ENCODE data around the gene CPED1. TPM values are rescaled to one million over a fixed set of nuclear protein-coding genes. Genes with fewer than 3 reads are reported as not detected.

CPED1 gene
- total RNA-seq, 3 donors from 2014 or later (not counting 1 experiment from before 2014, with no cell fraction given): 0.50 to 1.3 (median 0.96) TPM

DNA sequence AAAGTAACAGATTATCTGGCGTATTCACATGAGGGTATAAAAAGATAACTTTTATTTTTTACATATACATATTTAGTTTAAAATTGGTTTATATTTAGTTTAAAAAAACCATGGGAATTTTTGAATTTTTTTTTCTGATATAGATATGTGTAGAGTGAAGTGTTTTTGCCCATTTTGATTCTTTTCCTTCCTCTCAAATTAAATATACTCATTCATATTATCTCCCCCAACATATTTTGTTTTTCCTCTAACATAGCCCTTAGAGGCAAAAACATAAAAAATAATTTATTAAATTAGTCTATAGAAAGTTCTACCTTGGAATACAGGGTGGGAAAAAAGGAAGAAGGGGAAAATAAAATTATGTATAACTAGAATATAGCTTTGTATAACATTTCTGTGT is 137.7 kb downstream of the CPED1 start:
- Histone ChIP-seq H3K9me3 (ENCODE audit: control insufficient read depth, insufficient read depth, low read length) (no peaks in the 10 kb centered on the region), H3K36me3 (ENCODE audit: control insufficient read depth, insufficient read depth, low read length) (no peaks in the 10 kb centered on the region), H3K4me3 (ENCODE audit: low read length) (no peak overlapping the region), H3K4me1 (ENCODE audit: control insufficient read depth, insufficient read depth, low read length) (no peaks in the 10 kb centered on the region), H3K27me3 (ENCODE audit: control insufficient read depth, insufficient read depth, low read length) (no peaks in the 10 kb centered on the region), H3K27ac (ENCODE audit: low read length) (no peak overlapping the region)
- TF ChIP-seq CTCF (IDR thresholded peaks at IDR 0.05): no peak
- WGBS (ENCODE audit: insufficient coverage): no CpG with 5 or more reads among the region's 1 CpG
- ATAC-seq (no peak), DNase-seq (no peak)
- Mint-ChIP-seq H3K27ac (no peak overlapping the region), H3K4me1 (no peaks in the 10 kb centered on the region), H3K9me3 (no peaks in the 10 kb centered on the region), H3K27me3 (ENCODE audit: low read depth in 2 of 2) (no peaks in the 10 kb centered on the region), H3K36me3 (no peaks in the 10 kb centered on the region), H3K4me3 (no peak overlapping the region)
- intact Hi-C loops (cut with micrococcal nuclease): no loop called here

DNA sequence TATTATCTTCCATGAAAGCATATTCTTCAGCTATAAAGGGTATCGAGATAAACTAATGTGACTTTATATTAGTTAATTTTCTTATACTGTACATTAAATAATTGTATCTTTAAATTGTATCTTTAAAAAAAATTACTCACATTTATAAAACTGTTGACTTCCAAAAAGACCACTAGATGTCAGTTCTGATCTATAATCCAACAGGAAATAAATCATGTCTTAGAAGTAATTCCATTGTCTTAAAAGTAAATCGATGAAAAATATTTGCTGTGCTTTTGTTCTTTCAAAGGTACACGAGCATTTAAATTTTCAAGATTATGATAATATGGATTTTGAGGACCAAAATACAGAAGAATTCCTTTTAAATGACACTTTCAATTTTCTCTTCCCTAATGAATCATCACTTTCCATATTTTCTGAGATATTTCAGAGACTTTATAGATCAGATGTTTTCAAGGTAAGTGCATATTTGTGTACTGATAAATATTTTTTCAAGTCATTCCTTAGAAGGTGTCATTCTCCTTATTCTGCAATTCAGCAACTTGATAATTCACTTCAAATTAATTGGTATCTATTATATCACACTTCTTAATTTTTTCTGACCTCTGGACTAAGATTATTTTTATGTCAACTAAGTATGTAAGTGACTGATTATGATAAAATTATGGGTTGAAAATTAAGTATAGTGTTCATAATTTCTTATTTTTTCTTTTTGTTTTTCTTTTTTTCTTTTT is 138.5 kb downstream of the CPED1 start:
- H3K27me3 ChIP-seq (ENCODE audit: control insufficient read depth, insufficient read depth, low read length): no peaks in the 10 kb centered on the region
- Mint-ChIP-seq H3K4me3 (no peak overlapping the region), H3K27me3 (ENCODE audit: low read depth in 2 of 2) (no peaks in the 10 kb centered on the region), H3K9me3 (no peaks in the 10 kb centered on the region), H3K4me1 (no peaks in the 10 kb centered on the region), H3K36me3 (no peaks in the 10 kb centered on the region), H3K27ac (no peak overlapping the region)
- H3K4me3 ChIP-seq (ENCODE audit: low read length): no peak overlapping the region
- H3K4me1 ChIP-seq (ENCODE audit: control insufficient read depth, insufficient read depth, low read length): no peaks in the 10 kb centered on the region
- H3K36me3 ChIP-seq (ENCODE audit: control insufficient read depth, insufficient read depth, low read length): no peaks in the 10 kb centered on the region
- ATAC-seq (no peak), DNase-seq (no peak)
- intact Hi-C loops (cut with micrococcal nuclease): no loop called here
- H3K9me3 ChIP-seq (ENCODE audit: control insufficient read depth, insufficient read depth, low read length): no peaks in the 10 kb centered on the region
- WGBS (ENCODE audit: insufficient coverage): no CpG with 5 or more reads among the region's 3 CpGs
- TF ChIP-seq CTCF (IDR thresholded peaks at IDR 0.05): no peak
- H3K27ac ChIP-seq (ENCODE audit: low read length): no peak overlapping the region

DNA sequence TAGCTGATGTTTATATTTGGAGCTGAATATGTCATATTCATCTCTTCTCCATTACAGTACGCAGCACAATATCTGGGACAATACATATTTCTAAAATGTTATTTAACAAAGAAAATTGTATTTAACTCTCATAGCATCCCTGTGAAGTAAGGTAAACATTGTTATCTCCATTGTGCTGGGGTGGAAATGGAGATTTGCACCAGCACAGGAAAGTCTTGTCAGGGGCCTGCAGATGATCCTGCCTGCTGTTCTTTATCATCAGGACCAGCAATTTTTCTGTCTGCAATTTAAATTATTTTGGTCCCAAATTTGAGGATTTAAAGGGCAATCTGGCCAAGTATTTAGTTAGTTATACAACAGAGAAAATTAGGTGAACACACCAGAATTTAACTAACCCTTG is 144.4 kb downstream of the CPED1 start:
- Mint-ChIP-seq H3K4me3 (no peak overlapping the region), H3K27me3 (ENCODE audit: low read depth in 2 of 2) (no peaks in the 10 kb centered on the region), H3K36me3 (no peaks in the 10 kb centered on the region), H3K4me1 (peaks cover 0 to under 1% of the 10 kb centered on the region in 2 donors), H3K9me3 (no peaks in the 10 kb centered on the region), H3K27ac (no peak overlapping the region)
- Histone ChIP-seq H3K27me3 (ENCODE audit: control insufficient read depth, insufficient read depth, low read length) (no peaks in the 10 kb centered on the region), H3K36me3 (ENCODE audit: control insufficient read depth, insufficient read depth, low read length) (no peaks in the 10 kb centered on the region), H3K27ac (ENCODE audit: low read length) (no peak overlapping the region), H3K9me3 (ENCODE audit: control insufficient read depth, insufficient read depth, low read length) (no peaks in the 10 kb centered on the region), H3K4me3 (ENCODE audit: low read length) (no peak overlapping the region), H3K4me1 (ENCODE audit: control insufficient read depth, insufficient read depth, low read length) (no peaks in the 10 kb centered on the region)
- TF ChIP-seq CTCF (IDR thresholded peaks at IDR 0.05): no peak
- ATAC-seq (no peak), DNase-seq (no peak)
- intact Hi-C loops (cut with micrococcal nuclease): no loop called here
- no CpG with 5 or more reads among the region's 1 CpG for WGBS (ENCODE audit: insufficient coverage)

DNA sequence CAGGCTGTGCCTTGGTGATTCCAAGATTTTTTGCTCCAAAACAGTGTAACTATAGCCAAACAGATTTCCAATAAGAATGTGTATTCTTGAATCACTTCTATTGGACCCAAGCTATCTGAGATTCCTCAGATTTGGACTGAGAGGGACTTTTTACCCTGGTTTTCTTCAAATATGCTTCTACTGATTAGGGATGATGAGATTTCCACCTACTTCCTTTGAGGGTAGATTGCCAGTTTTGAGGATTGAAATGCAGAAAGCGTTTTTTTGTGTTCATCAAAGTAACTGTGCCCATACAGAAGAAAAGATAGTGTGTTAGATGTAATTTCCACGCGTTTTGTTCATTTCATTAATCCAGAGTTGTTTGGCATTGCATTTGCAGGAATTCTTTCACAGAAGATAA is 144.9 kb downstream of the CPED1 start:
- intact Hi-C loops (cut with micrococcal nuclease): no loop called here
- no peaks in the 10 kb centered on the region for H3K36me3 Mint-ChIP-seq
- H3K27me3 ChIP-seq (ENCODE audit: control insufficient read depth, insufficient read depth, low read length): no peaks in the 10 kb centered on the region
- H3K36me3 ChIP-seq (ENCODE audit: control insufficient read depth, insufficient read depth, low read length): no peaks in the 10 kb centered on the region
- ATAC-seq (no peak), DNase-seq (no peak)
- no peak for TF ChIP-seq CTCF (IDR thresholded peaks at IDR 0.05)
- H3K9me3 ChIP-seq (ENCODE audit: control insufficient read depth, insufficient read depth, low read length): no peaks in the 10 kb centered on the region
- H3K27ac Mint-ChIP-seq: no peak overlapping the region
- H3K27ac ChIP-seq (ENCODE audit: low read length): no peak overlapping the region
- no peaks in the 10 kb centered on the region for H3K27me3 Mint-ChIP-seq (ENCODE audit: low read depth in 2 of 2)
- H3K4me3 Mint-ChIP-seq: no peak overlapping the region
- 91% methylated on average over 3 of the region's 3 CpGs for WGBS (ENCODE audit: insufficient coverage)
- no peaks in the 10 kb centered on the region for H3K4me1 ChIP-seq (ENCODE audit: control insufficient read depth, insufficient read depth, low read length)
- H3K9me3 Mint-ChIP-seq: no peaks in the 10 kb centered on the region
- H3K4me3 ChIP-seq (ENCODE audit: low read length): no peak overlapping the region
- peaks cover 5% of the 10 kb centered on the region in 2 donors for H3K4me1 Mint-ChIP-seq

All from natural killer cell (primary cell).